GM23338 (cell line): ENCODE measurements around the gene UST.

Source experiments
- CREB1 ChIP-seq: fragments of 250-450 bp; sonication (Bioruptor Pico); IDR thresholded peaks from 2 replicates; pipeline ENCODE4 v1.5.0; 2020; ENCODE audit warnings: low read depth, mild to moderate bottlenecking, moderate library complexity
- CTCF ChIP-seq, 2 experiments: fragments of 200-600 bp in 1 of 2; sonication (generic) in 1 of 2; conservative IDR thresholded peaks; 2 replicates each; pipeline versions ENCODE4 v1.5.1 to v1.6.1; 2016 to 2017; ENCODE audit warnings: antibody characterized with exemption in 2 of 2, low read depth in 2 of 2, mild to moderate bottlenecking in 2 of 2, moderate library complexity in 1 of 2
- EZH2 ChIP-seq: fragments of 200-600 bp; sonication (generic); IDR thresholded peaks from one replicate; pipeline ENCODE4 v1.8.0; 2017; ENCODE audit warnings: antibody characterized with exemption, mild to moderate bottlenecking, low read depth; ENCODE audit not compliant: unreplicated experiment
- EZH2phosphoT487 ChIP-seq: fragments of 200-600 bp; sonication (generic); IDR thresholded peaks from one replicate; pipeline ENCODE4 v1.8.1; 2018; ENCODE audit warnings: antibody characterized with exemption; ENCODE audit not compliant: unreplicated experiment
- JUNB ChIP-seq: IDR thresholded peaks from one replicate; pipeline ENCODE4 v1.6.1; 2016; ENCODE audit warnings: antibody characterized with exemption; ENCODE audit not compliant: unreplicated experiment
- NANOG ChIP-seq: IDR thresholded peaks from 2 replicates; pipeline ENCODE4 v1.6.1; 2016; ENCODE audit warnings: antibody characterized with exemption, borderline replicate concordance
- POLR2AphosphoS5 ChIP-seq: IDR thresholded peaks from 2 replicates; pipeline ENCODE4 v1.6.1; 2016; ENCODE audit warnings: antibody characterized with exemption, low read depth
- REST ChIP-seq: IDR thresholded peaks from one replicate; pipeline ENCODE4 v1.6.1; 2018; ENCODE audit warnings: antibody characterized with exemption; ENCODE audit not compliant: unreplicated experiment
- ZNF114 ChIP-seq: fragments of 250-450 bp; sonication (Bioruptor Pico); IDR thresholded peaks from 2 replicates; pipeline ENCODE4 v1.5.0; 2020; ENCODE audit warnings: mild to moderate bottlenecking, moderate library complexity
- ZNF331 ChIP-seq: fragments of 250-450 bp; sonication (Bioruptor Pico); IDR thresholded peaks from 2 replicates; pipeline ENCODE4 v1.5.0; 2020; ENCODE audit warnings: low read depth, mild to moderate bottlenecking, moderate library complexity
- TF ChIP-seq, protein P1 (sequence below): IDR thresholded peaks from 2 replicates; pipeline ENCODE4 v1.6.1; 2016; ENCODE audit warnings: antibody characterized with exemption
- TF ChIP-seq, protein P2 (sequence below): fragments of 250-450 bp; sonication (Bioruptor Pico); IDR thresholded peaks from 2 replicates; pipeline ENCODE4 v1.5.0; 2020; ENCODE audit warnings: mild to moderate bottlenecking, moderate library complexity

DNA sequence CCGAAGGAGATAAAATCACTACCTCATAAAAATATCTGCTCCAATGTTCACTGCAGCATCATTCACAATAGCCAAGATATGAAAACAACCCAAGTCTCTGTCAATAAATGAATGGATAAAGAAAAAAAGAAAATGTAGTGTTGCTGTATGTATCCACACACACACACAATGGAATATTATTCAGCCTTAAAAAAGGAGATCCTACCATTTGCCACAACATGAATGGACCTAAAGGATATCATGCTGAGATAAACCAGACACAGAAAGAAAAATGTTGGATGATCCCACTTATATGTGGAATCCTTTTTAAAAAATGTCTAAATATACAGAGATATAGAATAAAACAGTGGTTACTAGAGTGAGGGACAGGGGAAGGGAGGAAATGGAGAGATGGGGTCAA is 378.5 kb downstream of the UST start:
- TF ChIP-seq CTCF (conservative IDR thresholded peaks at IDR 0.05; ENCODE audit: low read depth in 2 of 2) (no peak), POLR2AphosphoS5 (no peak), EZH2phosphoT487 (no peak), EZH2 (no peak), NANOG (no peak), REST (no peak), CREB1 (no peak), JUNB (no peak), ZNF114 (CRISPR knock-in tag) (no peak), ZNF331 (no peak)
- TF ChIP-seq, protein P1, sequence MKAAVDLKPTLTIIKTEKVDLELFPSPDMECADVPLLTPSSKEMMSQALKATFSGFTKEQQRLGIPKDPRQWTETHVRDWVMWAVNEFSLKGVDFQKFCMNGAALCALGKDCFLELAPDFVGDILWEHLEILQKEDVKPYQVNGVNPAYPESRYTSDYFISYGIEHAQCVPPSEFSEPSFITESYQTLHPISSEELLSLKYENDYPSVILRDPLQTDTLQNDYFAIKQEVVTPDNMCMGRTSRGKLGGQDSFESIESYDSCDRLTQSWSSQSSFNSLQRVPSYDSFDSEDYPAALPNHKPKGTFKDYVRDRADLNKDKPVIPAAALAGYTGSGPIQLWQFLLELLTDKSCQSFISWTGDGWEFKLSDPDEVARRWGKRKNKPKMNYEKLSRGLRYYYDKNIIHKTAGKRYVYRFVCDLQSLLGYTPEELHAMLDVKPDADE = no peak
- TF ChIP-seq, protein P2, sequence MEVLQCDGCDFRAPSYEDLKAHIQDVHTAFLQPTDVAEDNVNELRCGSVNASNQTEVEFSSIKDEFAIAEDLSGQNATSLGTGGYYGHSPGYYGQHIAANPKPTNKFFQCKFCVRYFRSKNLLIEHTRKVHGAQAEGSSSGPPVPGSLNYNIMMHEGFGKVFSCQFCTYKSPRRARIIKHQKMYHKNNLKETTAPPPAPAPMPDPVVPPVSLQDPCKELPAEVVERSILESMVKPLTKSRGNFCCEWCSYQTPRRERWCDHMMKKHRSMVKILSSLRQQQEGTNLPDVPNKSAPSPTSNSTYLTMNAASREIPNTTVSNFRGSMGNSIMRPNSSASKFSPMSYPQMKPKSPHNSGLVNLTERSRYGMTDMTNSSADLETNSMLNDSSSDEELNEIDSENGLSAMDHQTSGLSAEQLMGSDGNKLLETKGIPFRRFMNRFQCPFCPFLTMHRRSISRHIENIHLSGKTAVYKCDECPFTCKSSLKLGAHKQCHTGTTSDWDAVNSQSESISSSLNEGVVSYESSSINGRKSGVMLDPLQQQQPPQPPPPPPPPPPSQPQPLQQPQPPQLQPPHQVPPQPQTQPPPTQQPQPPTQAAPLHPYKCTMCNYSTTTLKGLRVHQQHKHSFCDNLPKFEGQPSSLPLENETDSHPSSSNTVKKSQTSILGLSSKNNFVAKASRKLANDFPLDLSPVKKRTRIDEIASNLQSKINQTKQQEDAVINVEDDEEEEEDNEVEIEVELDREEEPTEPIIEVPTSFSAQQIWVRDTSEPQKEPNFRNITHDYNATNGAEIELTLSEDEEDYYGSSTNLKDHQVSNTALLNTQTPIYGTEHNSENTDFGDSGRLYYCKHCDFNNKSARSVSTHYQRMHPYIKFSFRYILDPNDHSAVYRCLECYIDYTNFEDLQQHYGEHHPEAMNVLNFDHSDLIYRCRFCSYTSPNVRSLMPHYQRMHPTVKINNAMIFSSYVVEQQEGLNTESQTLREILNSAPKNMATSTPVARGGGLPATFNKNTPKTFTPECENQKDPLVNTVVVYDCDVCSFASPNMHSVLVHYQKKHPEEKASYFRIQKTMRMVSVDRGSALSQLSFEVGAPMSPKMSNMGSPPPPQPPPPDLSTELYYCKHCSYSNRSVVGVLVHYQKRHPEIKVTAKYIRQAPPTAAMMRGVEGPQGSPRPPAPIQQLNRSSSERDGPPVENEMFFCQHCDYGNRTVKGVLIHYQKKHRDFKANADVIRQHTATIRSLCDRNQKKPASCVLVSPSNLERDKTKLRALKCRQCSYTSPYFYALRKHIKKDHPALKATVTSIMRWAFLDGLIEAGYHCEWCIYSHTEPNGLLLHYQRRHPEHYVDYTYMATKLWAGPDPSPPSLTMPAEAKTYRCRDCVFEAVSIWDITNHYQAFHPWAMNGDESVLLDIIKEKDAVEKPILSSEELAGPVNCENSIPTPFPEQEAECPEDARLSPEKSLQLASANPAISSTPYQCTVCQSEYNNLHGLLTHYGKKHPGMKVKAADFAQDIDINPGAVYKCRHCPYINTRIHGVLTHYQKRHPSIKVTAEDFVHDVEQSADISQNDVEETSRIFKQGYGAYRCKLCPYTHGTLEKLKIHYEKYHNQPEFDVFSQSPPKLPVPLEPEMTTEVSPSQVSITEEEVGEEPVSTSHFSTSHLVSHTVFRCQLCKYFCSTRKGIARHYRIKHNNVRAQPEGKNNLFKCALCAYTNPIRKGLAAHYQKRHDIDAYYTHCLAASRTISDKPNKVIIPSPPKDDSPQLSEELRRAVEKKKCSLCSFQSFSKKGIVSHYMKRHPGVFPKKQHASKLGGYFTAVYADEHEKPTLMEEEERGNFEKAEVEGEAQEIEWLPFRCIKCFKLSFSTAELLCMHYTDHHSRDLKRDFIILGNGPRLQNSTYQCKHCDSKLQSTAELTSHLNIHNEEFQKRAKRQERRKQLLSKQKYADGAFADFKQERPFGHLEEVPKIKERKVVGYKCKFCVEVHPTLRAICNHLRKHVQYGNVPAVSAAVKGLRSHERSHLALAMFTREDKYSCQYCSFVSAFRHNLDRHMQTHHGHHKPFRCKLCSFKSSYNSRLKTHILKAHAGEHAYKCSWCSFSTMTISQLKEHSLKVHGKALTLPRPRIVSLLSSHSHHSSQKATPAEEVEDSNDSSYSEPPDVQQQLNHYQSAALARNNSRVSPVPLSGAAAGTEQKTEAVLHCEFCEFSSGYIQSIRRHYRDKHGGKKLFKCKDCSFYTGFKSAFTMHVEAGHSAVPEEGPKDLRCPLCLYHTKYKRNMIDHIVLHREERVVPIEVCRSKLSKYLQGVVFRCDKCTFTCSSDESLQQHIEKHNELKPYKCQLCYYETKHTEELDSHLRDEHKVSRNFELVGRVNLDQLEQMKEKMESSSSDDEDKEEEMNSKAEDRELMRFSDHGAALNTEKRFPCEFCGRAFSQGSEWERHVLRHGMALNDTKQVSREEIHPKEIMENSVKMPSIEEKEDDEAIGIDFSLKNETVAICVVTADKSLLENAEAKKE (CRISPR knock-in tag) = no peak
